Smooth muscle cell (in vitro differentiated cells): Measurements from ENCODE around the gene MAGED2. TPM values are rescaled to one million over a fixed set of nuclear protein-coding genes. Genes with fewer than 3 reads are reported as not detected.

Experiments used
- DNase-seq: peaks from one replicate; lab custom pipeline; 2025; ENCODE audit not compliant: unreplicated experiment; lab: John Stamatoyannopoulos, UW
- H2AFZ ChIP-seq: fragments of 200-600 bp; sonication (generic); 2 replicates; pipeline ENCODE4 v1.6.0; 2016; ENCODE audit warnings: antibody characterized with exemption, low read depth, mild to moderate bottlenecking
- H3F3A ChIP-seq: fragments of 200-600 bp; sonication (generic); 2 replicates; pipeline ENCODE4 v1.6.0; 2017; ENCODE audit warnings: antibody characterized with exemption, low read depth
- H3K27ac ChIP-seq: fragments of 200-600 bp; sonication (generic); 2 replicates; pipeline ENCODE4 v1.5.1; 2016; ENCODE audit warnings: low read depth, mild to moderate bottlenecking
- H3K27me3 ChIP-seq: fragments of 200-600 bp; sonication (generic); 2 replicates; pipeline ENCODE4 v1.6.1; 2016; ENCODE audit warnings: low read depth, mild to moderate bottlenecking
- H3K36me3 ChIP-seq: fragments of 200-600 bp; sonication (generic); 2 replicates; pipeline ENCODE4 v1.5.1; 2016; ENCODE audit warnings: low read depth
- H3K4me1 ChIP-seq: fragments of 200-600 bp; sonication (generic); 2 replicates; pipeline ENCODE4 v1.5.1; 2016; ENCODE audit warnings: low read depth
- H3K4me2 ChIP-seq: fragments of 200-600 bp; sonication (generic); 2 replicates; pipeline ENCODE4 v1.6.0; 2016; ENCODE audit warnings: mild to moderate bottlenecking
- H3K4me3 ChIP-seq: fragments of 200-600 bp; sonication (generic); 2 replicates; pipeline ENCODE4 v1.5.1; 2016; ENCODE audit warnings: mild to moderate bottlenecking
- H3K79me2 ChIP-seq: fragments of 200-600 bp; sonication (generic); 2 replicates; pipeline ENCODE4 v1.6.0; 2016; ENCODE audit warnings: low read depth, mild to moderate bottlenecking
- H3K9ac ChIP-seq: fragments of 200-600 bp; sonication (generic); 2 replicates; pipeline ENCODE4 v1.6.0; 2016; ENCODE audit warnings: low read depth
- H3K9me3 ChIP-seq: fragments of 200-600 bp; sonication (generic); replicated peaks from 2 replicates; pipeline ENCODE4 v1.5.1; 2016; ENCODE audit warnings: low read depth
- H4K20me1 ChIP-seq: fragments of 200-600 bp; sonication (generic); 2 replicates; pipeline ENCODE4 v1.6.0; 2016; ENCODE audit warnings: low read depth
- WGBS: methylation state at CpG from one replicate; pipeline ENCODE4 v1.1.7; 2016; ENCODE audit warnings: low lambda C conversion rate; 5-methylcytosine and 5-hydroxymethylcytosine counted together
- polyA plus RNA-seq: library from polyadenylated mRNA; unstranded; fragments of >200 nt; fragmentation: Nextera tagmentation; extraction: Ambion mirVana; gene quantifications from 2 replicates; pipeline ENCODE4 v1.2.1, GENCODE V29; 2016
- total RNA-seq: library from RNA; depleted of rRNA; stranded (reverse); fragments of >200 nt; gene quantifications from 2 replicates; pipeline ENCODE4 v1.2.3, GENCODE V29; 2014
- TF ChIP-seq, protein P1 (sequence below): fragments of 200-600 bp; sonication (generic); IDR thresholded peaks from 2 replicates; pipeline ENCODE4 v1.5.1; 2017; ENCODE audit warnings: borderline replicate concordance, mild to moderate bottlenecking, antibody characterized with exemption; ENCODE audit not compliant: insufficient read depth, poor library complexity, severe bottlenecking

The MAGED2 gene
- total and polyA plus RNA-seq, 2 experiments from 2014 or later: 488 to 741 TPM

DNA sequence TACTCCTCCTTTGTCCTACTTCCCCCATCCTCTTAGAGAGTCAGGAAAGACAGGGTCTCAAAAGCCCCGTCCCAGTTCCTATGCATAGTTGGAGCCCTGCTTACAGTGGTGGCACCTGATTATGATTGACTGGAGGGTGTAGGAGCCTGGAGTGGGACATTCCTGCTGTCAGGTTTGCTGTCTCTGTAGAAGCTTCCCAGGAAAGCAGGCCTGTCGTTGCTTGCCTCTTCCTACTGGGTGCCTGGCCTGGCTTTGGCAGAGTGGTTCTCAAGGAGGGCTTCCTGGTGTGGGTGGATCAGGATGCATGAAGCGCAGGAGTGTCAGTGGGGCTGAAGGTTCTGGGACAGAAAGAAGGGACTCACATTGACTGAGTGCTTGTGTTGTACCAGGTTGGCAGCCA lies 4.8 kb downstream of the MAGED2 start:
- Histone ChIP-seq H4K20me1 (peaks cover 69% of the 10 kb centered on the region), H3K4me1 (no peaks in the 10 kb centered on the region), H3K9me3 (no peaks in the 10 kb centered on the region), H3K4me2 (no peak overlapping the region), H3K9ac (no peak overlapping the region), H3K4me3 (no peak overlapping the region), H3K27me3 (no peaks in the 10 kb centered on the region), H3K36me3 (no peaks in the 10 kb centered on the region), H3K27ac (no peak overlapping the region), H2AFZ (no peak overlapping the region), H3K79me2 (peaks cover 28% of the 10 kb centered on the region), H3F3A (peaks cover 4% of the 10 kb centered on the region)
- WGBS: 84% methylated on average over 3 of the region's 3 CpGs
- DNase-seq: no peak
- TF ChIP-seq, protein P1, sequence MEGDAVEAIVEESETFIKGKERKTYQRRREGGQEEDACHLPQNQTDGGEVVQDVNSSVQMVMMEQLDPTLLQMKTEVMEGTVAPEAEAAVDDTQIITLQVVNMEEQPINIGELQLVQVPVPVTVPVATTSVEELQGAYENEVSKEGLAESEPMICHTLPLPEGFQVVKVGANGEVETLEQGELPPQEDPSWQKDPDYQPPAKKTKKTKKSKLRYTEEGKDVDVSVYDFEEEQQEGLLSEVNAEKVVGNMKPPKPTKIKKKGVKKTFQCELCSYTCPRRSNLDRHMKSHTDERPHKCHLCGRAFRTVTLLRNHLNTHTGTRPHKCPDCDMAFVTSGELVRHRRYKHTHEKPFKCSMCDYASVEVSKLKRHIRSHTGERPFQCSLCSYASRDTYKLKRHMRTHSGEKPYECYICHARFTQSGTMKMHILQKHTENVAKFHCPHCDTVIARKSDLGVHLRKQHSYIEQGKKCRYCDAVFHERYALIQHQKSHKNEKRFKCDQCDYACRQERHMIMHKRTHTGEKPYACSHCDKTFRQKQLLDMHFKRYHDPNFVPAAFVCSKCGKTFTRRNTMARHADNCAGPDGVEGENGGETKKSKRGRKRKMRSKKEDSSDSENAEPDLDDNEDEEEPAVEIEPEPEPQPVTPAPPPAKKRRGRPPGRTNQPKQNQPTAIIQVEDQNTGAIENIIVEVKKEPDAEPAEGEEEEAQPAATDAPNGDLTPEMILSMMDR: no peak

DNA sequence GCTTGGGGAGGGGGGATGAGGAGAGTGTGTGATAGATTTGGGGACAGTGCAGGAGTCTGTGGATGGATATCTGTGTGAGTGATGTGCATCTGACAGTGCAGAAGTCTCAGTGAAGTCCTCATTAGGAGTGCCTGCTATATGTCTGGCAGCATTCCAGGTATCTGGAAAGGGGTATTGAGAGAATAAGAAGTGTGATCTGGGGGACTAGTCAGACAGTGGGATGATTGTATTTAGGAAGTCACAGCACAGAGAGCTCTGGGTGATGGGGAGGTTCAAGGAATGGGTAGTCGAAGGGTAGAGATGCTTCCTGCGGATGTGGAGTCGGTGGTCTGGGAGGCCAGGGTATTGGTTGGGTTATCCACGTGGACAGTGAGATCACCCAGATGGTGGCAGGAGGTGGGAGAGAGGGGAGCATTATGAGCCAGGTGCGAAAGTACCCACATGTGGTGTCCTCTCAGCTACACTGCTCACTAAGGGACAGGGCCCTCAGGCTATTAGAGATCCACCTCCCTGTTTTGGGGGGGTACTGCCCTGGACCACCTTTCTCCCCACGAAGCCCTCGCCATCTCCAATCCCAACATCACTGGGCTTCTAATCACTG lies 9.8 kb downstream of the MAGED2 start:
- Histone ChIP-seq H3K27me3 (no peaks in the 10 kb centered on the region), H3K4me2 (no peak overlapping the region), H3K9me3 (no peaks in the 10 kb centered on the region), H3F3A (peaks cover 4% of the 10 kb centered on the region), H3K9ac (no peak overlapping the region), H3K4me3 (no peak overlapping the region), H3K4me1 (no peaks in the 10 kb centered on the region), H2AFZ (no peak overlapping the region), H3K79me2 (no peaks in the 10 kb centered on the region), H4K20me1 (peaks cover 38% of the 10 kb centered on the region), H3K36me3 (no peaks in the 10 kb centered on the region), H3K27ac (no peak overlapping the region)
- 72% methylated on average over 6 of the region's 7 CpGs for WGBS
- TF ChIP-seq, protein P1: no peak
- DNase-seq: no peak

DNA sequence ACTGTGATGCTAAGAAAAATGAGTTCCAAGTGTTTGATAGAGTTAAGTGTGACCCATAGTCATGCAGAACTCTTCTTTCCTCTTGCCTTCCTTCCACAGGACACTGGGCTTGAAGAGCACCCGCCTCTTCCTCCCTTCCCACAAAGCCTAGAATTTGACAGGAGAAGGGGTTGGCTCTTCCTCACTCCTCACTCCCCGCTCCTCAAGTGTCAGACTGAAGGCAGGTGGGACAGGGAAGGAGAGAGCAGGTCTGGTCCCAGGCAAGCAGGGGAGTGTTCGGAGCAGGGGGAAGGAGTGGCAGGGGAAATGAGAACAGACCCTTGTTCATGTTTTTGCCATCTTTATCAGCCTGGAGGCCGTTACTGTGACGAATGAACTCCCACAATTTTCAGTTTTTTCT lies 10.7 kb downstream of the MAGED2 start:
- peaks cover 29% of the 10 kb centered on the region for H4K20me1 ChIP-seq
- H3K4me2 ChIP-seq: no peak overlapping the region
- no peaks in the 10 kb centered on the region for H3K79me2 ChIP-seq
- no peak overlapping the region for H3K4me3 ChIP-seq
- TF ChIP-seq, protein P1: no peak
- no peak overlapping the region for H2AFZ ChIP-seq
- no peaks in the 10 kb centered on the region for H3K4me1 ChIP-seq
- no peak overlapping the region for H3K9ac ChIP-seq
- WGBS: 64% methylated on average over 5 of the region's 5 CpGs
- H3K27me3 ChIP-seq: no peaks in the 10 kb centered on the region
- H3K36me3 ChIP-seq: no peaks in the 10 kb centered on the region
- H3F3A ChIP-seq: peaks cover 4% of the 10 kb centered on the region
- no peaks in the 10 kb centered on the region for H3K9me3 ChIP-seq
- no peak overlapping the region for H3K27ac ChIP-seq
- DNase-seq: no peak

DNA sequence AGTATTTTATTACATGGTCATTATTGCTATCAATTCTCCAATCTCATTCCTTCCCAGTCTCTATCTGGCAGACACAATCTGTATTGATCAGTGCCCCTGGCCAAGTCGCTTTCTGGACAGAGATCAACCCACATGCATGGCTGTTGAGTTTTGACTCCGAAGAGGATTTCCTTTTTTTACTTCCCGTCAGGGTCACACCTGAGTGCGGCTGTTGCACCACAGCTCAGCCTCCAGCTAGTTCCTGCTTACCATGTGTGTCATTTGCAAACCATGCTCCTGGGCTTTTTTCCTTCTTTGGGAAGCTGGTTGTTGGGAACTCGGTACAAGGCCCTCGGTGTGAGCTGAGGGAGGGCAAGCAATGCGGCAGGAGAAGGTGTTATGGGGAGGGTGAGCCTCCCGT lies 11.7 kb downstream of the MAGED2 start:
- Histone ChIP-seq H3K4me1 (no peaks in the 10 kb centered on the region), H3K9me3 (no peaks in the 10 kb centered on the region), H4K20me1 (peaks cover 19% of the 10 kb centered on the region), H3K27me3 (no peaks in the 10 kb centered on the region), H3K4me2 (no peak overlapping the region), H3K79me2 (no peaks in the 10 kb centered on the region), H3K9ac (no peak overlapping the region), H3K27ac (no peak overlapping the region), H3K4me3 (no peak overlapping the region), H2AFZ (no peak overlapping the region), H3K36me3 (no peaks in the 10 kb centered on the region), H3F3A (peaks cover 4% of the 10 kb centered on the region)
- TF ChIP-seq, protein P1: no peak
- WGBS: 73% methylated on average over 8 of the region's 8 CpGs
- DNase-seq: no peak
